H1 (cell line): ENCODE data around the gene PUSL1. TPM values are rescaled to one million over a fixed set of nuclear protein-coding genes. Genes with fewer than 3 reads are reported as not detected.

Experiments
- CTCF ChIA-PET: fragments of 300-600 bp; sonication (Branson Sonifier 250); formaldehyde crosslinking; loops from one replicate; lab custom pipeline; 2021; ENCODE audit not compliant: partially characterized antibody; lab: Charles Lee
- POLR2A ChIA-PET: fragments of 300-600 bp; sonication (Branson Sonifier 250); formaldehyde crosslinking; loops from one replicate; lab custom pipeline; 2021; ENCODE audit warnings: inconsistent platforms; ENCODE audit not compliant: partially characterized antibody; lab: Charles Lee
- DNase-seq, 2 experiments: peaks; one replicate each; pipeline versions ENCODE4 v3.0.0 to v3.0.0-alpha.2; 2010 to 2022; ENCODE audit warnings: low spot score in 2 of 2, low read depth in 1 of 2, mixed read lengths in 1 of 2
- FAIRE-seq: peaks from 2 replicates; lab custom pipeline; 2011; peaks lifted over from hg19 to GRCh38; lab: Jason Lieb, UNC
- H2AFZ ChIP-seq: 2 replicates; pipeline ENCODE4 v1.8.1; 2012; ENCODE audit warnings: low read length, inconsistent platforms
- H2AK5ac ChIP-seq: 2 replicates; pipeline ENCODE4 v1.6.1; 2013; ENCODE audit warnings: low read depth, low read length
- H2BK120ac ChIP-seq: replicated peaks from 2 replicates; pipeline ENCODE3; 2013; ENCODE audit warnings: low read depth, low read length, inconsistent platforms
- H2BK12ac ChIP-seq: 2 replicates; pipeline ENCODE4 v1.6.1; 2013; ENCODE audit warnings: low read depth, low read length
- H2BK15ac ChIP-seq: 2 replicates; pipeline ENCODE4 v1.6.1; 2013; ENCODE audit warnings: low read length
- H2BK20ac ChIP-seq: 2 replicates; pipeline ENCODE4 v1.6.1; 2013; ENCODE audit warnings: low read length
- H2BK5ac ChIP-seq: 2 replicates; pipeline ENCODE4 v1.6.1; 2013; ENCODE audit warnings: low read depth, low read length
- H3K14ac ChIP-seq: 2 replicates; pipeline ENCODE4 v1.6.1; 2013; ENCODE audit warnings: inconsistent platforms; ENCODE audit not compliant: insufficient read length
- H3K18ac ChIP-seq: 2 replicates; pipeline ENCODE4 v1.6.1; 2013; ENCODE audit warnings: low read length; ENCODE audit errors: extremely low read depth
- H3K23ac ChIP-seq: 2 replicates; pipeline ENCODE4 v1.6.1; 2013; ENCODE audit warnings: inconsistent platforms; ENCODE audit not compliant: insufficient read length
- H3K23me2 ChIP-seq: 2 replicates; pipeline ENCODE4 v1.6.1; 2013; ENCODE audit warnings: low read depth, low read length
- H3K27ac ChIP-seq: 2 replicates; pipeline ENCODE4 v1.6.1; 2011; ENCODE audit warnings: low read depth, low read length, inconsistent platforms
- H3K27me3 ChIP-seq, 4 experiments: replicated peaks in 1 of 4; 1 replicate in 1 of 4; 2 replicates in 3 of 4; pipeline versions ENCODE4 v1.6.1 to v1.8.1; 2011 to 2013; ENCODE audit warnings: low read length in 3 of 4, mild to moderate bottlenecking in 3 of 4, inconsistent platforms in 2 of 4, mixed read lengths in 2 of 4, moderate library complexity in 1 of 4; ENCODE audit not compliant: control insufficient read depth in 3 of 4, insufficient read depth in 3 of 4; ENCODE audit errors: extremely low read depth in 1 of 4
- H3K36me3 ChIP-seq, 4 experiments: 2 replicates each; pipeline versions ENCODE4 v1.6.1 to v1.8.1; 2011 to 2013; ENCODE audit warnings: mild to moderate bottlenecking in 4 of 4, low read length in 3 of 4, moderate library complexity in 2 of 4, control low read depth in 1 of 4, inconsistent platforms in 1 of 4; ENCODE audit not compliant: insufficient read depth in 4 of 4, control insufficient read depth in 2 of 4
- H3K4ac ChIP-seq: replicated peaks from 2 replicates; pipeline ENCODE3; 2013; ENCODE audit warnings: low read length, low read depth, mixed read lengths, inconsistent platforms; ENCODE audit not compliant: insufficient read length
- H3K4me1 ChIP-seq, 4 experiments: replicated peaks in 1 of 4; 1 replicate in 1 of 4; 2 replicates in 3 of 4; pipeline versions ENCODE4 v1.6.1 to v1.8.1; 2011 to 2013; ENCODE audit warnings: low read length in 3 of 4, inconsistent platforms in 2 of 4, mixed read lengths in 1 of 4; ENCODE audit not compliant: insufficient read depth in 4 of 4, control insufficient read depth in 3 of 4
- H3K4me2 ChIP-seq, 2 experiments: 2 replicates each; pipeline versions ENCODE4 v1.6.1 to v1.8.1; 2011 to 2013; ENCODE audit warnings: low read depth in 2 of 2, low read length in 2 of 2, control low read depth in 1 of 2, inconsistent platforms in 1 of 2, mild to moderate bottlenecking in 1 of 2; ENCODE audit not compliant: insufficient read depth in 1 of 2
- H3K4me3 ChIP-seq, 4 experiments: fragments of 200-600, 300-600 bp in 1 of 4; sonication (generic), shearing (Covaris generic), sonication (Bioruptor Twin) in 1 of 4; 2 replicates each; pipeline versions ENCODE4 v1.5.1 to v1.8.1; 2011 to 2016; ENCODE audit warnings: low read length in 4 of 4, low read depth in 3 of 4, control low read depth in 2 of 4, inconsistent platforms in 2 of 4, mild to moderate bottlenecking in 2 of 4, mixed read lengths in 1 of 4, moderate library complexity in 1 of 4; ENCODE audit not compliant: insufficient read depth in 2 of 4; ENCODE audit errors: extremely low read depth in 1 of 4
- H3K56ac ChIP-seq: replicated peaks from 2 replicates; pipeline ENCODE3; 2013; ENCODE audit warnings: low read depth, mild to moderate bottlenecking, mixed read lengths, low read length, inconsistent platforms; ENCODE audit not compliant: insufficient read length
- H3K79me1 ChIP-seq: 2 replicates; pipeline ENCODE4 v1.6.1; 2013; ENCODE audit warnings: low read depth, low read length, control low read depth
- H3K79me2 ChIP-seq, 2 experiments: 2 replicates each; pipeline versions ENCODE4 v1.6.1 to v1.8.1; 2012 to 2013; ENCODE audit warnings: low read length in 2 of 2, mild to moderate bottlenecking in 2 of 2, inconsistent platforms in 1 of 2; ENCODE audit not compliant: insufficient read depth in 2 of 2, control insufficient read depth in 1 of 2
- H3K9ac ChIP-seq, 4 experiments: replicated peaks in 1 of 4; 1 replicate in 1 of 4; 2 replicates in 3 of 4; pipeline versions ENCODE4 v1.6.1 to v1.8.1; 2011 to 2013; ENCODE audit warnings: low read depth in 3 of 4, low read length in 3 of 4, control low read depth in 2 of 4, mild to moderate bottlenecking in 2 of 4, moderate library complexity in 2 of 4, inconsistent platforms in 1 of 4; ENCODE audit errors: extremely low read depth in 1 of 4
- H3K9me3 ChIP-seq, 2 experiments: 2 replicates each; pipeline versions ENCODE4 v1.6.1 to v1.8.1; 2012 to 2013; ENCODE audit warnings: mild to moderate bottlenecking in 2 of 2, moderate library complexity in 2 of 2, control low read depth in 1 of 2, inconsistent platforms in 1 of 2, low read depth in 1 of 2, low read length in 1 of 2, mixed read lengths in 1 of 2; ENCODE audit not compliant: insufficient read depth in 2 of 2
- H4K20me1 ChIP-seq, 2 experiments: replicated peaks in 1 of 2; 2 replicates each; pipeline versions ENCODE3 to v1.8.1; 2011 to 2013; ENCODE audit warnings: inconsistent platforms in 2 of 2, low read length in 2 of 2, mild to moderate bottlenecking in 1 of 2; ENCODE audit not compliant: insufficient read depth in 2 of 2, control insufficient read depth in 1 of 2
- H4K5ac ChIP-seq: 2 replicates; pipeline ENCODE4 v1.6.1; 2013; ENCODE audit warnings: low read length, low read depth, mixed read lengths, inconsistent platforms; ENCODE audit not compliant: insufficient read length
- H4K8ac ChIP-seq: 2 replicates; pipeline ENCODE4 v1.8.0; 2013; ENCODE audit warnings: mild to moderate bottlenecking, moderate library complexity, low read length, inconsistent platforms; ENCODE audit not compliant: insufficient read depth; ENCODE audit errors: extremely low read depth
- H4K91ac ChIP-seq: replicated peaks from 2 replicates; pipeline ENCODE3; 2013; ENCODE audit warnings: low read length, mixed read lengths, inconsistent platforms; ENCODE audit not compliant: insufficient read length
- ATF3 ChIP-seq: IDR thresholded peaks from 2 replicates; pipeline ENCODE4 v1.6.1; 2011; ENCODE audit warnings: low read depth, mild to moderate bottlenecking, low read length; ENCODE audit not compliant: insufficient read depth
- NANOG ChIP-seq: IDR thresholded peaks from 2 replicates; pipeline ENCODE4 v1.6.1; 2011; ENCODE audit warnings: low read length, low read depth, mild to moderate bottlenecking, inconsistent platforms; ENCODE audit not compliant: insufficient read depth, poor library complexity, severe bottlenecking
- WGBS, 2 experiments: shearing (Covaris generic) in 1 of 2; methylation state at CpG; one replicate each; pipeline versions ENCODE4 v1.1.6 to v1.1.7; 2013 to 2015; ENCODE audit warnings: low lambda C conversion rate in 2 of 2, mixed read lengths in 2 of 2, inconsistent platforms in 1 of 2, low coverage in 1 of 2, missing lambda C conversion rate in 1 of 2; ENCODE audit not compliant: insufficient replicate concordance in 2 of 2, insufficient coverage in 1 of 2, insufficient read length in 1 of 2; ENCODE audit errors: extremely low coverage in 1 of 2, missing lambda C conversion rate in 1 of 2; 5-methylcytosine and 5-hydroxymethylcytosine counted together
- polyA plus RNA-seq, 7 experiments: library from polyadenylated mRNA; depleted of rRNA in 3 of 7; stranded (reverse) in 5 of 7; unstranded in 2 of 7; fragments of >200 nt in 5 of 7; fragments of 200-250 nt in 2 of 7; gene quantifications; 1 replicate in 5 of 7; 2 replicates in 1 of 7; 4 replicates in 1 of 7; pipeline versions ENCODE4 v1.2.1 to v1.2.3, GENCODE V29; 2011 to 2013; ENCODE audit warnings: missing spikeins in 2 of 7, mixed read lengths in 2 of 7
- total RNA-seq: library from RNA; stranded (reverse); fragmentation: NEBNext Ultra II Directional; extraction: Animal tissue kit (Norgen Biotek cat#: 25700); gene quantifications from 2 replicates; pipeline ENCODE4 v1.2.1, GENCODE V29; 2021

PUSL1 gene
- total and polyA plus RNA-seq, 2 of the 8 experiments (the other 6 are each of a cell fraction or from before 2014, with no cell fraction given) = 38.8 to 87.4 TPM

GRCh38 chr1:1260843-1261560 lies 47.4 kb upstream of the PUSL1 start:
- Histone ChIP-seq H3K36me3 (peaks cover 14 to 35% (median 22%) of the 10 kb centered on the region in 4 experiments), H3K23me2 (no peaks in the 10 kb centered on the region), H3K4me2 (no peak overlapping the region), H3K79me2 (peaks cover 0 to 10% of the 10 kb centered on the region in 2 experiments; a peak in 2 of 4 replicates), H4K8ac (no peak overlapping the region; the same call in 1 of the 2 replicates), H3K27ac (no peak overlapping the region), H3K4me3 (no peak overlapping the region), H3K4ac (no peak overlapping the region), H3K4me1 (peaks cover 0 to 14% (median 8%) of the 10 kb centered on the region in 4 experiments; a peak in 6 of 7 replicates), H3K9me3 (no peaks in the 10 kb centered on the region), H2BK15ac (no peak overlapping the region), H4K91ac (no peak overlapping the region), H3K56ac (no peak overlapping the region), H2AFZ (no peak overlapping the region), H3K23ac (no peak overlapping the region), H3K14ac (no peak overlapping the region), H3K9ac (no peak overlapping the region), H4K20me1 (peaks cover 13 to 32% of the 10 kb centered on the region in 2 experiments), H4K5ac (no peak overlapping the region), H2BK12ac (no peak overlapping the region), H2BK20ac (no peak overlapping the region), H3K18ac (no peak overlapping the region), H3K79me1 (peaks cover 16% of the 10 kb centered on the region), H2BK5ac (no peak overlapping the region), H2BK120ac (no peak overlapping the region), H2AK5ac (no peak overlapping the region), H3K27me3 (no peaks in the 10 kb centered on the region)
- DNase-seq (no peak), FAIRE-seq (no peak)
- 92% methylated on average over 16 of the region's 16 CpGs; no CpG with 5 or more reads in 1 of the 2 experiments for WGBS, 2 experiments
- TF ChIP-seq ATF3 (no peak), NANOG (no peak)
- POLR2A ChIA-PET = interaction anchor here (1.2 to 3.9 kb wide), 3 partner anchors 10 to 30 kb away, joined by 4 to 16 read pairs (median 7); partner anchors contain the start of gene UBE2J2
- CTCF ChIA-PET = interaction anchor here (0.7 to 2.7 kb wide), 6 partner anchors 10 to 349 kb away, joined by 3 to 8 read pairs (median 3); no protein-coding TSS in a partner anchor
